Lower lobe of right lung (tissue), 2 donors: Measurements from ENCODE around the gene HOOK1. TPM values are rescaled to one million over a fixed set of nuclear protein-coding genes. Genes with fewer than 3 reads are reported as not detected.

ENCODE experiments used
- ATAC-seq, 2 donors: fragments of 200-7000 bp; cut with Tn5 transposase; one replicate each; pipeline ENCODE4 v1.9.1; 2020 to 2022; ENCODE audit warnings: mild to moderate bottlenecking in 2 of 2, moderate library complexity in 2 of 2
- DNase-seq: peaks from one replicate; pipeline ENCODE4 v3.0.0-alpha.2; 2020
- H3K27ac ChIP-seq: fragments of 200-600 bp; one replicate; pipeline ENCODE4 v1.8.0; 2022
- H3K27me3 ChIP-seq: fragments of 200-600 bp; one replicate; pipeline ENCODE4 v1.8.0; 2022; ENCODE audit warnings: low read depth
- H3K36me3 ChIP-seq: fragments of 200-600 bp; one replicate; pipeline ENCODE4 v1.8.0; 2022; ENCODE audit warnings: mild to moderate bottlenecking
- H3K4me1 ChIP-seq: fragments of 200-600 bp; one replicate; pipeline ENCODE4 v1.8.0; 2022
- H3K4me3 ChIP-seq: fragments of 200-600 bp; one replicate; pipeline ENCODE4 v1.8.0; 2022; ENCODE audit warnings: mild to moderate bottlenecking
- H3K9me3 ChIP-seq: fragments of 200-600 bp; one replicate; pipeline ENCODE4 v1.8.0; 2022
- intact Hi-C: fragments of 100-400 bp; cut with DNase I; formaldehyde crosslinking; loops from one replicate; pipeline ENCODE4 v1.11.0; 2022
- total RNA-seq: library from RNA; stranded (reverse); fragmentation: NEBNext Ultra II Directional; extraction: Animal tissue kit (Norgen Biotek cat#: 25700); gene quantifications from one replicate; pipeline ENCODE4 v1.2.1, GENCODE V29; 2021
- TF ChIP-seq, protein P1 (sequence below): fragments of 200-600 bp; IDR thresholded peaks from one replicate; pipeline ENCODE4 v1.8.0; 2022; ENCODE audit warnings: antibody characterized with exemption, mild to moderate bottlenecking
- donor health status: DM: no; HTN: yes; CAD: no; lungs with severe emphysema.

The HOOK1 gene
- total RNA-seq, 1 donor from 2014 or later: 14.7 TPM

DNA sequence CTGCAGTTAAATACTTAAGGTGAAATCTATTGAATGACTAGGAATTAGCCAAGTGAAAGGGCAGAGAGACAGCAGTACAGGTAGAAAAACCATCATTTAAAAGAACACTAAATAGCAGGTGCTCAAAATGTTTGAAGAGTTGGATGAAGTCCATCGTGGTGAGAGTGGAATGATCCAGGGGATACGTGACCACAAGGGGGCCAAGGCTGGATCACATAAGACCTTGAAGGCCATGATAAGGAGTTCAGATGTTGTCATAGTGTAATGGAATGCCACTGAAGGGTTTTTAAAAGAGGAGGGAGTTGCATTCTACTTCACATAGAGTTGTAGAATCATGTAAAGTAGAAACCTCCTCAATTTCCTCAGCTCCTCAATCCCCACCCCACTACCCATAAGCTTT is 34.8 kb upstream of the HOOK1 start:
- TF ChIP-seq, protein P1, sequence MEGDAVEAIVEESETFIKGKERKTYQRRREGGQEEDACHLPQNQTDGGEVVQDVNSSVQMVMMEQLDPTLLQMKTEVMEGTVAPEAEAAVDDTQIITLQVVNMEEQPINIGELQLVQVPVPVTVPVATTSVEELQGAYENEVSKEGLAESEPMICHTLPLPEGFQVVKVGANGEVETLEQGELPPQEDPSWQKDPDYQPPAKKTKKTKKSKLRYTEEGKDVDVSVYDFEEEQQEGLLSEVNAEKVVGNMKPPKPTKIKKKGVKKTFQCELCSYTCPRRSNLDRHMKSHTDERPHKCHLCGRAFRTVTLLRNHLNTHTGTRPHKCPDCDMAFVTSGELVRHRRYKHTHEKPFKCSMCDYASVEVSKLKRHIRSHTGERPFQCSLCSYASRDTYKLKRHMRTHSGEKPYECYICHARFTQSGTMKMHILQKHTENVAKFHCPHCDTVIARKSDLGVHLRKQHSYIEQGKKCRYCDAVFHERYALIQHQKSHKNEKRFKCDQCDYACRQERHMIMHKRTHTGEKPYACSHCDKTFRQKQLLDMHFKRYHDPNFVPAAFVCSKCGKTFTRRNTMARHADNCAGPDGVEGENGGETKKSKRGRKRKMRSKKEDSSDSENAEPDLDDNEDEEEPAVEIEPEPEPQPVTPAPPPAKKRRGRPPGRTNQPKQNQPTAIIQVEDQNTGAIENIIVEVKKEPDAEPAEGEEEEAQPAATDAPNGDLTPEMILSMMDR: peak; percentile 20
- intact Hi-C loops: no loop called here
- peak; percentile 39 to 58 for ATAC-seq

DNA sequence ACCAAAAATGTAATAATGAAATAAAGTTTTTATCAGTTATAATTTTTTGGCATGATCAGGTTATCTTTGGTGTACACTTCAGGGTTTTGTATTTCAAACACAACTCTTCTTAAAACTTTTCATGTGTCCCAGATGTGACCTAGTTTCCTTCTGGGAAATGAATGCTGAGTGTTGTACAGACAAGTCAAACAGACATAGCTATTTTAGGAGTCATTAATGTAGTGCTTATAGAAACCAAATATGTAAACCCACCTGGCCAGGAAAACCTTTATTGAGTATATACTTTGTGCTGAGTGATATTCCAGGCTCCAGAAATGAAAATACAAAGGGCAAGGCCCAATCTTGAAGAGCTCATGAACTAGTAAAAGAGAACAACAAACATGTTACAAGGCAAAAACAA is 25.9 kb upstream of the HOOK1 start:
- intact Hi-C loops: no loop called here
- ATAC-seq (no peak), DNase-seq (no peak)
- Histone ChIP-seq H3K27me3 (no peaks in the 10 kb centered on the region), H3K36me3 (no peaks in the 10 kb centered on the region), H3K9me3 (no peaks in the 10 kb centered on the region), H3K4me1 (no peaks in the 10 kb centered on the region), H3K4me3 (no peak overlapping the region), H3K27ac (no peak overlapping the region)
- TF ChIP-seq, protein P1: no peak

More for the DNA sequence above, 34.8 kb upstream of the HOOK1 start:
- H3K9me3 ChIP-seq: no peaks in the 10 kb centered on the region
- no peaks in the 10 kb centered on the region for H3K27me3 ChIP-seq
- no peak overlapping the region for H3K4me3 ChIP-seq
- no peak for DNase-seq
- no peak overlapping the region for H3K27ac ChIP-seq
- no peaks in the 10 kb centered on the region for H3K4me1 ChIP-seq
- no peaks in the 10 kb centered on the region for H3K36me3 ChIP-seq

DNA sequence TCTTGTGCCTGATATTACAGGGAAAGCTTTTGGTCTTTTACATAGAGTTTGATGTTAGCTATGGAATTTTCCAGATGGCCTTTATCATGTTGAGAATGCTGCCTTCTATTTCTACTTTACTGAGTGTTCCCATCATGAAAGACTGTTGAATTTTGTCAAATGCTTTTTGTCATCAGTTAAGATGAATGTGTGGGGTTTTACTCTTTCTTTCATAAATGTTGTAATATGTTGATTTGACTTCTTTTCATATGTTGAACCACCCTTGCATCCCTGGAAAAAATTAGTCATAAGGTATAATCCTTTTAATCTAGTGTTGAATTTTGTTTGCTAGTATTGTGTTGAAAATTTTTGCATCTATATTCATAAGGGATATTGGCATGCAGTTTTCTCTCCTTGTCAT is 16.1 kb upstream of the HOOK1 start:
- TF ChIP-seq, protein P1: no peak

DNA sequence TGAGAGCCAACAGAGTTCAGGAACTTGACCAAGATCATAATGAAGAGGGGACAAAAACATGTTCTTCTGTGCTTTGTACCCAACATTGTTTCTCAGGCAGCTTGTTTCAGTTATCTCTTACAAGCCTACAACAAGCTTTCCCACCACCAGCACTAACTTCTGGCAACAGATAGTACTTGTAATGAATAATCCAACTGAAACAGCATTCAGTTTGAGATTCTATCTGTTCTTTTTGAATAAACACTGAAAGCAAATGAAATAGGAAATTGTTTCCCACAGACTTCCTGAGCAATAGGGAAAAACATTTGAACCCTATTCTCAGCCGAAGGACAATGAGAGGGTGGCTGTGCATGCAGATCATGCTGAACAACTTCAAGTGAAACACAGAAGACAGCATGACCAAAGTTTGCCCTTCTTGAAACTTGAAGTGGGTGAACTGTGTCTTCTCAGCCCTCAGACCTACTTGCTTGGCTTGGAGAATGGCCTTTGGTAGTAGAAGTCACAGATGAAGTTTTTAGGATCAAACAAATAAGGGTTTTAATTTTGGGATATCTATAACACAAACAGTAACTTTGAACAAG is 11.2 kb upstream of the HOOK1 start:
- no peaks in the 10 kb centered on the region for H3K9me3 ChIP-seq
- no peak overlapping the region for H3K27ac ChIP-seq
- no peaks in the 10 kb centered on the region for H3K4me1 ChIP-seq
- no peaks in the 10 kb centered on the region for H3K27me3 ChIP-seq
- intact Hi-C loops: no loop called here
- ATAC-seq (no peak), DNase-seq (no peak)
- H3K4me3 ChIP-seq: no peak overlapping the region
- TF ChIP-seq, protein P1: no peak
- H3K36me3 ChIP-seq: no peaks in the 10 kb centered on the region

More for the DNA sequence above, 16.1 kb upstream of the HOOK1 start:
- Histone ChIP-seq H3K27me3 (no peaks in the 10 kb centered on the region), H3K36me3 (no peaks in the 10 kb centered on the region), H3K27ac (no peak overlapping the region), H3K9me3 (no peaks in the 10 kb centered on the region), H3K4me1 (no peaks in the 10 kb centered on the region), H3K4me3 (no peak overlapping the region)
- ATAC-seq (no peak), DNase-seq (no peak)
- intact Hi-C loops: no loop called here

DNA sequence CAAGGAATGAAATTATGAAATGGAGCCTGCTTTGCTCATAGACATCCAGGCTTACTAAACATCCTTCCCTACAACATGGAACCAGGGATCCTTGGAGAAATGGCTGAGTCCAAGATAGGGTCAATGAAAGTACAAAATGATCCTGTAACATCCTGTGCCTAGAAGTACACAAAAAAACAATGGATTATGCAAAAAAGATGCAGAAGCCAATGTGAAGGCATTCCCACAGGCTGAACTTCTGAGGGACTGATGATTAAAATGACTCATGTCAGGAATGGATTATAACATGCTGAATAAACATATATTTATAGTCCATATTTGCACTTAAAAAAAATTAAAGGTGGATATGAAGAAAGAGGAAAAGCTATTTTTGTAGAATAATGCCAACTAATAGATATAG is 10.4 kb upstream of the HOOK1 start:
- H3K4me1 ChIP-seq: no peaks in the 10 kb centered on the region
- no peaks in the 10 kb centered on the region for H3K36me3 ChIP-seq
- no peak overlapping the region for H3K4me3 ChIP-seq
- intact Hi-C loops: no loop called here
- H3K9me3 ChIP-seq: no peaks in the 10 kb centered on the region
- DNase-seq (no peak), ATAC-seq (no peak)
- H3K27me3 ChIP-seq: no peaks in the 10 kb centered on the region
- no peak overlapping the region for H3K27ac ChIP-seq
- TF ChIP-seq, protein P1: no peak
